NB4 (cell line): ENCODE measurements around the gene C4orf54.

ENCODE experiments used
- DNase-seq: peaks from one replicate; pipeline ENCODE4 v3.0.0; 2010; ENCODE audit warnings: low read depth
- H3K4me3 ChIP-seq: one replicate; pipeline ENCODE4 v1.5.1; 2011; ENCODE audit warnings: mild to moderate bottlenecking, low read depth, low read length, moderate library complexity
- MYC ChIP-seq: IDR thresholded peaks from 2 replicates; pipeline ENCODE4 v1.6.1; 2011; ENCODE audit warnings: low read depth, low read length
- POLR2A ChIP-seq: IDR thresholded peaks from 2 replicates; pipeline ENCODE4 v1.6.1; 2011; ENCODE audit warnings: mild to moderate bottlenecking; ENCODE audit not compliant: insufficient read length; ENCODE audit errors: extremely low read depth
- TF ChIP-seq, protein P1 (sequence below): IDR thresholded peaks from 2 replicates; pipeline ENCODE4 v1.6.1; 2011; ENCODE audit warnings: low read depth, low read length
- TF ChIP-seq, protein P2 (sequence below): IDR thresholded peaks from one replicate; pipeline ENCODE4 v1.5.1; 2012; ENCODE audit warnings: low read depth, low read length

The C4orf54 gene

DNA sequence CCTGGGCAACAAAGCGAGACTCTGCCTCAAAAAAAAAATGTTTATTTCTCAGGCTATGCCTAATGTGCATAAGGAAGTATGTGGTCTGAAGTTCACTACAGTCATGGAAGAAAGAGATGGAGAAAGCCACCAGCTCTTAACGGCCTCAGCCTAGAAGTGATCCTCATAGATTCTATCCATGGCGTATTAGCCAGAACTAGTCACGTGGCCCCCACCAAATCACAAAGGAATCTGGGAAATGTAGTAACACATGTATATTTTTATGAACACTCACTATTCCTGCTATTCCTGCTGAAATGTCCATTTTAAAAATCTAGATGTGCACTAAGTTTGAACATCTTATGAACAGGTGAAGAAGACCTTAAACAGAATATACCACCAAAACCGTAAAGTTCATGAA, 49.2 kb downstream of the C4orf54 start:
- TF ChIP-seq, protein P1, sequence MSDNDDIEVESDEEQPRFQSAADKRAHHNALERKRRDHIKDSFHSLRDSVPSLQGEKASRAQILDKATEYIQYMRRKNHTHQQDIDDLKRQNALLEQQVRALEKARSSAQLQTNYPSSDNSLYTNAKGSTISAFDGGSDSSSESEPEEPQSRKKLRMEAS = no peak
- TF ChIP-seq, protein P2, sequence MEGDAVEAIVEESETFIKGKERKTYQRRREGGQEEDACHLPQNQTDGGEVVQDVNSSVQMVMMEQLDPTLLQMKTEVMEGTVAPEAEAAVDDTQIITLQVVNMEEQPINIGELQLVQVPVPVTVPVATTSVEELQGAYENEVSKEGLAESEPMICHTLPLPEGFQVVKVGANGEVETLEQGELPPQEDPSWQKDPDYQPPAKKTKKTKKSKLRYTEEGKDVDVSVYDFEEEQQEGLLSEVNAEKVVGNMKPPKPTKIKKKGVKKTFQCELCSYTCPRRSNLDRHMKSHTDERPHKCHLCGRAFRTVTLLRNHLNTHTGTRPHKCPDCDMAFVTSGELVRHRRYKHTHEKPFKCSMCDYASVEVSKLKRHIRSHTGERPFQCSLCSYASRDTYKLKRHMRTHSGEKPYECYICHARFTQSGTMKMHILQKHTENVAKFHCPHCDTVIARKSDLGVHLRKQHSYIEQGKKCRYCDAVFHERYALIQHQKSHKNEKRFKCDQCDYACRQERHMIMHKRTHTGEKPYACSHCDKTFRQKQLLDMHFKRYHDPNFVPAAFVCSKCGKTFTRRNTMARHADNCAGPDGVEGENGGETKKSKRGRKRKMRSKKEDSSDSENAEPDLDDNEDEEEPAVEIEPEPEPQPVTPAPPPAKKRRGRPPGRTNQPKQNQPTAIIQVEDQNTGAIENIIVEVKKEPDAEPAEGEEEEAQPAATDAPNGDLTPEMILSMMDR = no peak
- no peak for TF ChIP-seq POLR2A
- no peak for TF ChIP-seq MYC
- H3K4me3 ChIP-seq = no peak overlapping the region
- DNase-seq = no peak
